Prostate gland (tissue), 2 donors: Measurements from ENCODE around the gene LAMP1.

Experiments
- POLR2A ChIP-seq: fragments of 450-650 bp; IDR thresholded peaks from one replicate; pipeline ENCODE4 v1.6.1; 2016; ENCODE audit warnings: antibody characterized with exemption, mild to moderate bottlenecking
- POLR2AphosphoS5 ChIP-seq: sonication (generic); formaldehyde crosslinking; IDR thresholded peaks from one replicate; pipeline ENCODE4 v1.6.1; 2017; ENCODE audit warnings: antibody characterized with exemption
- TF ChIP-seq, protein P1 (sequence below), 4 experiments: fragments of 200-600 bp in 2 of 4; fragments of 450-650 bp in 2 of 4; sonication (generic) in 2 of 4; IDR thresholded peaks; 1 replicate in 3 of 4; 2 replicates in 1 of 4; pipeline ENCODE4 v1.5.1; 2016 to 2019; ENCODE audit warnings: antibody characterized with exemption in 4 of 4, mild to moderate bottlenecking in 2 of 4, moderate library complexity in 2 of 4

- TF ChIP-seq, protein P1, sequence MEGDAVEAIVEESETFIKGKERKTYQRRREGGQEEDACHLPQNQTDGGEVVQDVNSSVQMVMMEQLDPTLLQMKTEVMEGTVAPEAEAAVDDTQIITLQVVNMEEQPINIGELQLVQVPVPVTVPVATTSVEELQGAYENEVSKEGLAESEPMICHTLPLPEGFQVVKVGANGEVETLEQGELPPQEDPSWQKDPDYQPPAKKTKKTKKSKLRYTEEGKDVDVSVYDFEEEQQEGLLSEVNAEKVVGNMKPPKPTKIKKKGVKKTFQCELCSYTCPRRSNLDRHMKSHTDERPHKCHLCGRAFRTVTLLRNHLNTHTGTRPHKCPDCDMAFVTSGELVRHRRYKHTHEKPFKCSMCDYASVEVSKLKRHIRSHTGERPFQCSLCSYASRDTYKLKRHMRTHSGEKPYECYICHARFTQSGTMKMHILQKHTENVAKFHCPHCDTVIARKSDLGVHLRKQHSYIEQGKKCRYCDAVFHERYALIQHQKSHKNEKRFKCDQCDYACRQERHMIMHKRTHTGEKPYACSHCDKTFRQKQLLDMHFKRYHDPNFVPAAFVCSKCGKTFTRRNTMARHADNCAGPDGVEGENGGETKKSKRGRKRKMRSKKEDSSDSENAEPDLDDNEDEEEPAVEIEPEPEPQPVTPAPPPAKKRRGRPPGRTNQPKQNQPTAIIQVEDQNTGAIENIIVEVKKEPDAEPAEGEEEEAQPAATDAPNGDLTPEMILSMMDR (IDR thresholded peaks at IDR 0.05), result no peak
- TF ChIP-seq POLR2AphosphoS5 (no peak), POLR2A (no peak)
Observed at GRCh38 chr13:113318956-113319355, 21.9 kb downstream of the LAMP1 start.
